Measurements from ENCODE around the gene NDOR1.

The NDOR1 gene

GRCh38 chr9:137183980-137184595 is 21.4 kb upstream of the NDOR1 start:
- FAIRE-seq, result no peak

DNA sequence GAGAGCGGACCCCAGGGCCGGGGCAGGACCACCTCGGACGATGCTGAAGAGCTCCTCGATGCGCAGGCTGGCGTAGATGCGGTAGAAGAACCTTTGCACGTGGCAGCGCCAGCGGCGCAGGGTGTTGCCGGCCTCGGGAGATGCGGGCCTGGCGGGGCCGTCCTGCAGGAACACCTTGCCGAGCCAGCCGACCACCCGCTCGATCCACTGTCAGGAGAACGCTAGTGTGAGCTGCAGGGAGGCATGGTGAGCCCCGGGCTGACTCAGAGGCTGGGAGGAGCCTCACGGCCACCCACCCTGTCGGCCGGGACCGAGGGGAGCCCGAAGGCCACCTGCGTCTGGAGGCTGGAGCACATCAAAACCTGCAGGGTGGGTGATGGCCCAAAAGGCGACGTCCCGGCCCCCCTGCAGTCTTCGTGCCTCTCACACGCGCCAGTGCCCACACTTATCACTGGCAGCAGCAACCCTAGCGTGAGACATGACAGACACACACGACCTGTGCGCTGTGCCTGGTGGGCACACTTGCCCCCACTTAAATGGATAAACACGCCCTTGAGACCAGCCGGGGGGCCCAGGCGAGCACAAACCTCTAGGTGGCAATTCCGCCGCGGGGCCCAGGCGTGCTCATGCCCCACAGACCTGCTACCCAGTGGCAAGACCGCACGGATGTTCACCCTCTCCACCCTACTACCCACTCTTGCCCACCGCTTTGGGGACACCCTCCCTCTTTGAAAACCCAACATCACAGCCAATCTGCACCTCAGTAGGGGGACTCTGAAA is 20.4 kb upstream of the NDOR1 start:
- FAIRE-seq, result no peak

DNA sequence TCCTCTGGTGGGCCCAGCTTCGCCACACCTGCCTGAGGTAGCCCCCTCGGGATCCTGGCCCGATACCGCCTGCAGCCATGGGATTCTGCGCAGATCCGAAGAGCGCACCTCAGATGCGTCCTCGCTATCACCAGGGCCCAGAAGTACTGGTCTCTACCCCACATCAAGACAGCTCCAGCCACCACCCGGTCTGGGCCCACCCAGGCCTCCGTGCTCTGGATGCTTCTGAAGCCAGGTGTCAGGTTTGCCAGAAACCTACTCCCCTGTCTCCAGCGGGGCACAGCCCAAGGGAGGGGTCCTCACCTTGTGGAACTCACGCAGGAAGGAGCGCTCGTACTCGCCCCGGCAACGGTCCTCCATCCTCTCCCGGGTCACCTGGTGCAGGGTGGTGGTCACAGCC is 19.6 kb upstream of the NDOR1 start:
- FAIRE-seq, result no peak

GRCh38 chr9:137186385-137186784 is 19.1 kb upstream of the NDOR1 start:
- no peak for FAIRE-seq

- FAIRE-seq, result no peak
Observed at GRCh38 chr9:137187386-137187785, 18.1 kb upstream of the NDOR1 start.

- no peak for FAIRE-seq
Observed at GRCh38 chr9:137188086-137188489, 17.4 kb upstream of the NDOR1 start.

GRCh38 chr9:137188490-137189296 is 16.8 kb upstream of the NDOR1 start, which contains the start of the genes ANAPC2 and SSNA1:
Gene ANAPC2, minus strand, starts transcription at chr9:137188560. Its CDS starts 28 bp downstream, at chr9:137188532.
Gene SSNA1, plus strand, starts transcription at chr9:137188676. Its CDS starts 51 bp downstream, at chr9:137188727.
- no peak for FAIRE-seq

GRCh38 chr9:137189297-137190295 is 15.9 kb upstream of the NDOR1 start:
- FAIRE-seq, result no peak

DNA sequence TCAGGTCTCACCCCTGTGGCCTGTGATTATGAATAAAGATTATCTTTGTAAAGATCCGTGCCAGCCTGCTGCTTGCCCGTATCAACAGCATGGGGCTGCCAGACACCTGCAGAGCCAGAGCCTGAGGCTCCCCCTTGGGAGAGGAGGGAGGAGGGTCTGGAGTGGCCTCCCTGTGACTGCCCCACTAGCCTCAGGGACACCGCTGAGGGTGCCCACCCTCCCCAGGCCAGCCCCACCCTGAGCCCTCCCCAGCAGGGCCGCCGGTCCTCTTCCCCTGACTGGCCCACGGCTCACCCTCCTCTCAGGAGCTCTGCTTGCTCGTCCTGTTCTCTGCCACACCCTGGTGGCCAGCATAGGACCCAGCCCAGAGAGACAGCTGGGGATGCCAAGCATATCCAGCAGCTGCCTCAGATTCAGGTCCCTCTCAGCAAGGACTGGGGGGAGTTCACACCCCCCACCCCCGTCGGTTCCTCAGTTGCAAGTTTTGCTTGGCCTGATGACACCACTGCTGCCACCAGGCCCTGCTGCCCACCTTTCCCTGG is 15.1 kb upstream of the NDOR1 start:
- FAIRE-seq, result no peak

DNA sequence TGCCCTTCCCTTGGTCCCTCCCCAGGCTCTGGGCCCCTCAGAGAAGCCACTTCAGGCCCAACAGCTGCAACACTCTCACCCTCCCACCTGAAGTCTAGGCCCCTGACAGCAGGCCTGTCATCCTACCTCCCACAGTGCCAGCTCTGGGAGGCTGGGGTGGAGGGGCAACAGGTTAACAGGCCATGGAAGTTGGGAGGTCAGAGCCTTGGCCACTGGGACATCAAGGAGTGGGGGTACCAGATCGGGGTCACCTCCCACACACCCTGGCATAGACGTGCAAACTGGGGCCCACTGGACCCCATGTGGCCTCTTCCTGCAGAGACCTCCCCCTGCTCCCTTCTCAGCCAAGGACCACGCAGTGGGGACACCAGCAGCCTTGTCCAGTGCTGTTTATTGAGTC is 14.3 kb upstream of the NDOR1 start:
- no peak for FAIRE-seq

- FAIRE-seq, result no peak
Observed at GRCh38 chr9:137191691-137192447, 13.6 kb upstream of the NDOR1 start.

GRCh38 chr9:137192448-137192780 is 13.1 kb upstream of the NDOR1 start:
- no peak for FAIRE-seq

- no peak for FAIRE-seq
Observed at GRCh38 chr9:137192859-137193258, 12.6 kb upstream of the NDOR1 start.

- no peak for FAIRE-seq
Observed at GRCh38 chr9:137193771-137194170, 11.7 kb upstream of the NDOR1 start.

GRCh38 chr9:137194388-137194787 is 11.1 kb upstream of the NDOR1 start:
- FAIRE-seq, result no peak

DNA sequence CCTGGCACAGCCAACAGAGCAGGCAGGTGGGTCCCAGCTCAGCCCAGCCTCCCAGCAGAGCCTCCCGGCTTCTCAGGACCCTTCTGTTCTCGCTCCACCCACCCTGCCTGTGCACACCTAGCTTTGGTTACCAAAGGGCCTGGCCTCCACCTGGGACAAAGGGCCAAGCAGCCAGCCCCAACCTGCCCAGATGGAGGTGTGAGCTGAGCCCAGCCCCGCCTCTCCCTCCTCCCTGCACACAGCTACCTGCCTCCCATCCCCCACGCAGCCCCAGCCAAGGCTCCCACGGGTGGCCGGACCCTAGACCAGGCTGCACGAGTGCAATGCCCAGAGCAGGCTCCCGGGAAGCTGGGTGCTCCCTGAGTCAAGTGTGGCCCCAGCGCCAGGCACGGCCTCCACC is 10.6 kb upstream of the NDOR1 start:
- no peak for FAIRE-seq

DNA sequence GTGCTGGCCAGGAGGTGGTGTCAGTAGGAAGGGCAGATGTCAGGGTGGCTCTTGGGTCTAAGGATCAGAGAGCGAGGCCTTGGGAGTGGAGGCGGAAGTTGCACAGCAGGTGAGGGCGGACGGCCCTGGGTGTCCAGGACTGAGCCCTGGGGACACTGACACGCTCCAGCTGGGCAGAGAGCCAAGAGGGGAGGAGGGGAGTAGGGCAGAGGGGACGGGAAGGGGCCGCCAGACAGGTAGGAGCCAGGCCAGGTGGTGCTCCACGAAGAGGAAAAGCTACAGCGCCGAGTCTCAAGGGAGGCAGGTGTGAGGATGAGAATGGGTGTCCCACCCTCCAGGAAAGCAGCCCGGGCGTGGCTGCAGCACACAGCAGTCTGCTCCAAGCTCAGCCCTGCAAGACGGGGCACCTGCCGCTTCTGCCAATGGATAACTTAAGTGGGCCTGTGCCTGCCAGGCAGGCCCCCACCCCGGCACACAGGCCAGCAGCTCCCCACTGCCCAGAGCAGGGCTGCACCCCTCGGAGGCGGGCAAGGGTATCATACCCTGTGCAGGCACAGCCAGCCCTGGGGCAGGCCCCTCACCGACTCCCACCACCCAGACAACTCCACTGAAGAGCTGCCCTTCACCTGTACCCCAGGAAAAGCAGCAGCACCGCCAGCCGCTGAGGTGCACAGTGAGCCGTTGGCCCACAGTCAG is 9.8 kb upstream of the NDOR1 start:
- FAIRE-seq, result no peak

GRCh38 chr9:137198051-137198901 is 7.2 kb upstream of the NDOR1 start:
- no peak for FAIRE-seq

GRCh38 chr9:137198902-137199283 is 6.6 kb upstream of the NDOR1 start:
- FAIRE-seq, result no peak

All from A204.1 (cell line).